NCI-H146 treated with DMSO at 0.1 percent for 48 hours (cell line): ENCODE data around the gene AKR1B15.
"Not testable (repeated sequence)": the region's sequence is repeated elsewhere in the genome, so short reads cannot be mapped to it uniquely, and the experiment has no call there.

Experiments
- DNase-seq: peaks from one replicate; lab custom pipeline; 2025; ENCODE audit not compliant: unreplicated experiment; lab: John Stamatoyannopoulos, UW

AKR1B15 gene

DNA sequence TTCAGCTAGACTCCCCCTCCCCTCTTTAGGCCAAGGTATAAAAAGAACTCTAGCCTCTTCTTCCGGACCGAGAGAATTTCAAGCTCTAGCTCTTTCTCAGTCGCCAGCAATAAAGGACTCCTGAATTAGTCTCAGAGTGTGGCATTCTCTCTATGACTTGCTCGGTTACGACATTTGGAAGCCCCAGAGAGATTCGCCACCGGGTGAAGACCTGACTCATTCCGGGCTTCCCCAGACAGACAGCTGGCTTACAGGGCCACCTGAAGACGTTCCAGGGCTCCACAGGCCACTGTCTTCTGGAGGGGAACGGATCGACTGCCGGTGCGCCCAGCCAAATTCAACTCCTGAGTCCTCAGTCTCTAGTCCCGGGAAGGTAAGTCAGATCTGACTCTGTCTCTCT lies at the start of gene AKR1B15:
TSS of gene AKR1B15 (plus strand) at position 234 of the 400 bp plus-strand sequence. CDS start 15,510 bp downstream, outside the sequence.
- DNase-seq, result no peak

DNA sequence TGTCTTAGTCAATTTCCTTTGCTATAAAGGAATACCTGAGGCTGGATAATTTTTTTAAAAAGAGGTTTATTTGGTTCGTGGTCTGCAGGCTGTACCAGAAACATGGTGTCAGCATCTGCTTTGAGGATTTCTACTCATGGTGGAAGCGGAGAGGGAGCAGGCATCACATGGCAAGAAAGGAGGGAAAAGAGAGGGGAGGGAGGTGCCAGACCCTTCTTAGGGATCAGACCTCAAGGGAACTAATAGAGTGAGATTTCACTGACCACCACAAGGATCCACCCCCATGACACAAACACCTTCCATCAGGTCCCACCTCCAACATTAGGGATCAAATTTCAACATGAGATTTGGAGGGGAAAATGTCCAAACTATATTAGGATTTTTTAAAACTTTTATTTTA lies 48.5 kb upstream of the AKR1B15 start:
- no peak for DNase-seq

DNA sequence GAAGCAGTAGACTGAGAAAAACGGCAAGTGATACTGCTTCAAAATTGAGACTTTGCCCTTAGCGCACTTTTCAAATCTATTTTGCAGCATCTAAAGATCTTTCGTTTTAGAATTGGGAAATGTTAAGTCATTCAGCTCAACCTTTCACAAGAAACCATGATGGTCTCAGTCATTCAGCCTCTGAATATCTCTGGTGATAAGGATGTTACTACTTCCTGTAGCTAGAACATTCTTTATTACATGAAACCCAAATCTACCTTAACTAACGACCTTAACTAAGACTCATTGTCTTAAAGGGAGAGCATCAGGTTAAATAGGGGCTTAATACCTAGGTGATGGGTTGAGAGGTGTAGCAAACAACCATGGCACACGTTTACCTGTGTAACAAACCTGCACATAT lies 47.9 kb upstream of the AKR1B15 start:
- DNase-seq, result no peak

DNA sequence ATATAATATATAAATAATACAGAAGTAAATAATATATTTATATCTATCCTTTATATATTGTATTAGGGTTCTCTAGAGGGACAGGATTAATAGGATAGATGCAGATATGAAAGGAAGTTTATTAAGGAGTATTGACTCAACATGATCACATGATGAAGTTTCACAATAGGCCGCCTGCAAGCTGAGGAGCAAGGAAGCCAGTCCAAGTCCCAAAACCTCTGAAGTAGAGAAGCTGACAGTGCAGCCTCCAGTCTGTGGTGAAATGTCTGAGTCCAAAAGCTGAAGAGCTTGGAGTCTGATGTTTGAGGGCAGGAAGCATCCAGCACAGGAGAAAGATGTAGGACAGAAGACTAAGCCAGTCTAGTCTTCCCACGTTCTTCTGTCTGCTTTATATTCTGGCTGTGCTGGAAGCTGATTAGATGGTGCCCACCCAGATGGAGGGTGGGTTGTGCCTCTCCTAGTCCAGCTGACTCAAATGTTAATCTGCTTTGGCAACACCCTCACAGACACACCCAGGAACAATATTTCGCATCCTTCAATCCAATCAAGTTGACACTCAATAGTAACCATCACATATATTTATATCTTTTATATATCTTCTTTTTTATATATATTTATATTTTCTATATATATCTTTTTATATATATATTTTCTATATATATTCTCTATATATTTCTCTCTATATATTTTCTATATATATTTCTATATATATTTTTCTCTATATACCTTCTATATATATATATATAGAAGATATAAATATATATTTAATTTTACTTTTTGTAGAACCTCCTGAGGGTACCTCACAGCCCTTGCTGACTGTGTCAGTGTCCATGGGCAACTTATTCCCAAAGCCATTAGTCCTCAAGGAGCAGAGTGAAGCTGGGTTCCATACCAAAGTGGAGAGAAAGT lies 46.2 kb upstream of the AKR1B15 start:
- no peak for DNase-seq

DNA sequence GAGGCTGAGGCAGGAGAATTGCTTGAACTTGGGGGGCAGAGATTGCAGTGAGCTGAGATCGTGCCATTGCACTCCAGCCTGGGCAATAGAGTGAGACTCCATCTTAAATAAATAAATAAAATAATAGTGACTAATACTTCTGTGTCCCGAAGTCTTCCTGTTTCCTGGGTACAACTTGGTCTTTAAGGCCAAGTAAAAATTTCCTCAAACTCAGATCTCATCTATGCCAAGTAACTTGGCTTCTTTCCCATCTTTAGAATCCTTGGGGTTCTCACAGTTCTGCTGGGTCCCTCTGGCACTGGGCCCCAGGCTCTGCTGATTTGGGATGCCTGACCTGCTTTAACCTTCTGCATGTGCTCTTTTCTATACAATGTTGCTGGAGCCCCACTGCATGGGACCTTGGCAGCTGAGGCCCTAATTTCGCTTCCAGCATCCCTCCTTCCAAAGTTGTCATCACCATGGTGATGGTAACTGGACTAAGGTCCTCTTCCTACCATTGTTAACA lies 44.2 kb upstream of the AKR1B15 start:
- no peak for DNase-seq

DNA sequence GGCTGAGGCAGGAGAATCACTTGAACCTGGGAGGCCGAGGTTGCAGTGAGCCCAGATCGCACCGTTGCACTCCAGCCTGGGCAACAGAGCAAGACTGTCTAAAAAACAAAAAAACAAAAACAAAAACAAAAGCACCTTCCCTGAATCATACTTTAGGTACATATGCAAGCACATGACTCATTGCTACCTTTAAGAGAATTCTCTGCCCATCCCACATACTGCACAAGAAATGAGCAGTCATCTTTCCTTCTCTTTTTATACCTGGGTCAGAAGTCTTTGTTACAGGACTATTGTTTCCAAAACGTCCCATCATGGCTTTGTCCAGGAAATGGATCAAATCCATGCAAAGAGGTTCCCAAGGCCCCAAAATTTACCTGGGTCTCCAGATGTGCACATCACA lies 43.1 kb upstream of the AKR1B15 start:
- no peak for DNase-seq

DNA sequence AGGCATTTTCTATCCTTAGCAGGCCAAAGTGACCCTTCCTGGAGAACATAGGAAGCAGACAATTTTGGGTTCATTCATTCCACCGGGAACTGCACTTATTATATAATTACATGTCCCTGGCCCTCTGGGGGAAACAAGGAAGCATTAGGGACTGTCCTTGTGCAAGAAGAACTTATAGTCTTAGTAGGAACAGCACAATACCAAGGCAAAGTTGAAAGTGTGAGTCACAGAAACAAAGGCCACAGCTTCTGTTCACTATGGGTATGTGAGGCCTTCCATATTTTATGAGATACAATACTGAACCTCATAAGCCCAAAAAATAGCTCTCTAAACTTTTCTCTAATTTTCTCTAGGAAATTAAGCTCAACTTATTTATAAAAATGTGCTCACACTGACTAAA lies 39.9 kb upstream of the AKR1B15 start:
- no peak for DNase-seq

DNA sequence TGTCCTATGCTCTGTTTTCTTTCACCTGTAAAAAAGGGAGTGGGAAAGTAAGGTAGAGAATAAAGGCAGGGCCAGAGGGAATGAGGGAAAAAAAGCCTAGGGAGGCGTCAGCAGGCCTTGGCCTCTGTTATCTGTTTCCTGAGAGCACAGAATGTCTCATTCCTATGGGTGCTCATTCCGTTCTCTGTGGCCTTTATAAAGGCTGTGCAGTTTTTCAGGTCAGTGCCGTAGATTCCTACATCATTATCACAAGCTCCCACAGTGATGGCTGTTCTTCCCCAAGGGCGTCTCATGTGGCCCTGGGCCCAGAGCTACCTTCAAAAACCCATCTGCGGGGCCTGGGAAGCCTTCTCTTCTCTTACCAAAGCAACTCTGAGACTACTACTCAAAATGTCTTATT lies 38.3 kb upstream of the AKR1B15 start:
- DNase-seq, result no peak

DNA sequence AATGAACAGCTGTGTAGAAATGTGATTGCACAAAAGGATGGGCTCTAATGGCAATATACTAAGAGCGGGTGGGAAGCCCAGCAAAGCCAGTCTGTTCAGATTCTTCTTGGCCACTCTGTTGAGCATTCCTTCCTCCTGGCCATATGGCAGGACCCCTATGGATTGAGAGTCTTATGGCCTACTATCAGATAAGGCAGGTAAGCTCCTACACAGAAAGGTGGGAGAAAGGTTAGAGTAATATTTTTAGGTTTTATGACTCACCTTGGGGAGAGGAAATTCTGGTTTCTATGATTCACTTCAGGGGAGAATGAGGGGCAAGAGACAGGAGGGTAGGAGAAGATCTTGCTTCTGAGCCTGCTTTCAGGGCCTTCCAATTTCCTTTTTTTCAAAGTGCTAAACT lies 36.6 kb upstream of the AKR1B15 start:
- DNase-seq, result no peak

DNA sequence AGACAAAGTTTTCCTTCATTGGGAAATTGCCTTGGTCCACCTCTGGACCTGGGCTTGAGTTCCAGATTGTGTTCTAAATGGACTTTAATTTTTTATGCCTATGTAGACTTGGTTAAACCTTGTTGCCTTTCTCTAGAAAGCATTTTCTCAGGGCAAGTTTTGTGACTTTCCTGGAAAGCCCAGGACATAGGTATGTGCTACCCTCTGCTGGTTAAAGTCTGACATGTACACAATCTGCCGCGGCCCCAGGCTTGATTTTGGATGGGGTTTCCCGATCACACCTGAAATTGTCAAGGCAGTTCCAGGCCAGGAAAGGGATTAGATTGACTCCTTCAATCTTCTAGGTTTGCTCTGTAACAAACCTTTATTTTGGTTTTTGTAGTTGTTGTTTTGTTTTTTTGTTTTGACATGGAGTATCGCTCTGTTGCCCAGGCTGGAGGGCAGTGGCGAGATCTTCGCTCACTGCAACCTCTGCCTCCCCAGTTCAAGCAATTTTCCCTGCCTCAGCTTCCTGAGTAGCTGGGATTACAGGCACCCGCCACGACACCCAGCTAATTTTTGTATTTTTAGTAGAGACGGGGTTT lies 35.6 kb upstream of the AKR1B15 start:
- DNase-seq, result no peak

DNA sequence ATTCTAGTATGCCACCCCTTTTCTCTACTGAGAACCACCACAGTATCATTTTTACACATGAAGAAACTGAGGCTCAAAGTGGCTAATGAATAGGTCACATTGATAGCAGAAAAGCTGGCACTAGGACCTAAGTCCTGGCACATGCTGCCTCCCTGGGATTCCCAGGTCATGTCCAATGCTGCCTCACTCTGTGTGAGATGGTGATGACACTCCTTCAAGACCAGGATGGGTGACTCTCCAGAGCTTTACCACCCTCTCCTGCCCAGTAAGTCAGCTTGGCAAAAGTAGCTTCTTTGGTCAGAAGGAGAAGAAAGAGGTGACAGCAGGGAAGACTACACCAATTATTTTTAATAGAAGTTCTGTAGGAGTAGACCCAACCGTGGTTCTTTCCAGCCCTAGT lies 34.8 kb upstream of the AKR1B15 start:
- DNase-seq, result no peak

DNA sequence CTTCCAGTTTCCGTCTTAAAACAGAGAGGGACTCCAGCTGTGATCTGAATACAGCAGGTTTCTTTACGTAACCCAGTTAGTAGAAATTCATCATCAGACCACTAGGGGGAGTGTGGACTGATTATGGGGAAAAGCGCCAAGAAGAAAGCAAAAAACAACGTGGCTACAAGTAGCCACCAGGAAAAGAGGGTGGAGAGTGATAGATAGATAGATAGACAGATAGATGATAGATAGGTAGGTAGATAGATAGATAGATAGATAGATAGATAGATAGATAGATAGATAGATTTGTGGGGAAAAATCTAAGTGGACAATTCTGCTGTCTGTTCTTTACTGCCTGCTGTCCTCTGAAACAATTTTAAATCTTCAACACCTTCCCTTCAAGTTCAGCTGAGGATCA lies 34.2 kb upstream of the AKR1B15 start:
- peak; percentile 21 for DNase-seq

DNA sequence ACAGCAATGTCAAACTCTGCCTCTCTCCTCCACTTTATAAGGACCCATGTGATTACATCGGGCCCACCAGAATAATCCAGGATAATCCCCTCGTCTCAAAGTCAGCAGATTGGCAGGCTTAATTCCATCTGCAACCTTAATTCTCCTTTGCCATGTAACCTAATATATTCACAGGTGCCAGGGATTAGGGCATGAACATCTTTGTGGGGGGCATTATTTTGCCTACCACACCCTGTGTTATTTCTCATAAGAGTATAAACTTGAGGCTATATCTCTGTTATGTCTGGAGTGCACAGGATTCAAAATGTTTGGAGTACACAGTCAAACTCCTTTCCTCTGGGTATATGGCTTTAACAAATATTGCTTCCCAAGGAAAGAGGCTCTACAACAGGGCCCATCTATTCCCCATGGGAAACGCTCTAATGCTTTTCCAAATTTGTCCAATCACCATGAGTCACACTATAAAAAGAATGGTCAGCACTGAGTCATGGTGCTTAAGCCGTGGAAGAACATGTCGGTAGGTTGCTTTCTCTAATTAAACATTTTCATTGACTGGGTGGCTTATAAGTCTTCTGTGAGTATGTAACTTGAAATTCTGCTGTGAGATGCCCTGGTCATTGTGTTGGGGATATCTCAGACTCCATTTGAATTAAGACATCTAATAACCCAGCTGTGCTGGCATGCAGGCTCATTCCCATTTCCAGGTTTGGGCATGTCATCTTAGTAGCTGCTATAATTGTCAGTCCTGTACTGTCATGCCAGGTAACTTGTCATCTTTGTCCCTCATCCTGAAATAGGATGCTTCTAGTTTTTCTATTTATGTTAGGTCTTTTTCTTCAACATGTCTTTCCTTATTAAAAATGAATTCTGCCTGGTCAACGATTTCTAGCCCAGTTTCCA lies 33.1 kb upstream of the AKR1B15 start:
- DNase-seq, result no peak

DNA sequence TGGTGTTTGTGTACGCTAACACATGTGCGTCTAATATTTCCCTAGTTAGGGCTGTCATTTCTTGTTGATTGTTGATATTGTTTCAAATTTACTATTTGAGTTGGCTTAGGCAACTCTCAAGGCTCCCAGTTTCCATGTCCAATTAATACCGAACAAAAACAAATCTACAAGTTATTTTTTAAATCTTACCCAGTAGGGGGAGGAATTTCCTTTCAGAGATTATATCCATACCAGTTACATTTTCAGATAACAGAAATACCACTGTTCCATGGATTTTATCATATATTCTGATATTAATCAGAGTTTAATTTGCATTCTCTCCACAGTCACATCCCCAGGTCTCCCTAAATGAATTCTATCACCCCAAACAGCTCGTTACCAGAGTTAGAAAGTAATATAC lies 28.8 kb upstream of the AKR1B15 start:
- DNase-seq, result no peak

DNA sequence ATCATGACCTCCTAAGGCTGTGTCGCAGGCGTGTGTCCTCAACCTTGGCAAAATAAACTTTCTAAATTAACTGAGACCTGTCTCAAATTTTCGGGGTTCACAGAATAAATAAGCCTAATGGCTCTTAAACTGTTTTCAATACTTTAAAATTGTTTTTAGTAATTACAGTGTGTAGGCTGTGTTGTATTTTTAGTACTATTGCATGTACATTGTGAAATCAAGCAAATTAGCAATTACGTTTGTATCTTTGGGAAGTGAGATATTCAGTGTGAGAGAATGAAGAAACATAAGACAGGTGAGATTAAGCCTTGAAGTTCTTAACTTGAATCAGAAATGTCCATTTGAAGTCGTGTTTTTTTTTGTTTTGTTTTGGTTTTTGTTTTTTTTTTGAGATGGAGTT lies 26.3 kb upstream of the AKR1B15 start:
- DNase-seq, result no peak

DNA sequence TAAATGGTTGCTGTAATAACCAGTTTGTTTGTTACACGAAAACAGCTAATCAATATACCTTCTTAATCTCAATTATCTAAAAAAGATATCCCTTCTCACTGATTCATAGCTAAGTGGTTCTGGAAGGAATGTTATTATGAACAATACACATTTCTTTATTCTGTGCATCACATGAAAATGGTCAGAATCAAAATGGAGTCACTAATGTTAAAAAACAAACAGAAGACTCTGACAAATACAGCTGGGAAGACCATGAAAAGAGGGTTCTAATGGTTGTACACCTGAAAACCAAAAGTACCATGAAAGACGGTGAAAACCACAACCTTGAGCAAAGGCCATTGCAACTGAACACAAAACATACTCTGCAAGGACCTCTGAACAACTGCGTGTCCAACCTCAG lies 23.5 kb upstream of the AKR1B15 start:
- not testable (repeated sequence) for DNase-seq

DNA sequence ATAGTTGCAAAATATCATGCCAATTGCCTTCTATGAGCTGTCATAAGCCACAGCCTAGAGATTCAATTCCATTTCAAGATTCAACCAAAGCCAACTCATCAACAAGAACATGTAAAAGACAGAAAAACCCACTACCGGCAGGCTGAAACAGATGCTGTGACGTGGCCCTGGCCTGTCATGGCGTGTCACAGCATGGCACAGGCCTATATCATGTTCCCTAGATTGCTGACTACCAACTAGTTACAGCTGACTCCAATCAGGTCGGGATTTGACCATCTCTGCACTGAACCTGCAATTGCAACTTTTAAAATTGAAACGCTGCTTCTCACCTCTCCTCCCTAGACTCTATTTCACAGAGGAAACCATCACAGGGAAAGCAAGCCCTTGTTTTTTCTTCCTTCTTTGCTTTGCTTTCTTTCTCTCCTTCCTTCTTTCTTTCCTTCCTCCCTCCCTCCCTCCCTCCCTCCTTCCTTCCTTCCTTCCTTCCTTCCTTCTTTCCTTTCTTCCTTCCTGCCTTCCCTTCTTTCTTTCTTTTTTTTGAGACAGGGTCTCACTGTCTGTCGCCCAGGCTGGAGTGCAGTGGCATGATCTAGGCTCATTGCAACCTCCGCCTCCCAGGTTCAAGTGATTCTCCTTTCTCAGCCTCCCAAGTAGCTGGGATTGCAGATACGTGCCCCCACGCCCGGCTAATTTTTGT lies 22.2 kb upstream of the AKR1B15 start:
- DNase-seq, result not testable (repeated sequence)

DNA sequence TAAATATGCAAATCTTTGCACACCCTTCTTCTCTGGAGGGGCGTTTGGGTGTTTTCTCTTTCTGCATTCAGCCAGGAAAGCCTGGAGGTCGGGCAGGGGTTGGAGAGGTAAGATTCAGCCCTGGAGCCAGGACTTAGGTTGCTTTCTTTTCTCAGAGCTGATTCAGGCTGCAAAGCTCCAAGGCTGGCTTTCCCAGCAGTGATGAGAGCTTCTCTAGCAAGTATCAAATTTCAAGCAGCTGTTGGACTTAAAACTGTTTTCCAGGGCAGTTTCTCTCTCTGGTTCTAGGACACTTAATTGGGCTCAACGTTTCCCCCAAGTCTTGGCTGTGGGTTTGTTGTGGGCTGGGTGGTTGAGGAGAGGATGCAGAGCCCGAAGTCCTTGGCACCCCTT lies 20.9 kb upstream of the AKR1B15 start:
- DNase-seq, result no peak

DNA sequence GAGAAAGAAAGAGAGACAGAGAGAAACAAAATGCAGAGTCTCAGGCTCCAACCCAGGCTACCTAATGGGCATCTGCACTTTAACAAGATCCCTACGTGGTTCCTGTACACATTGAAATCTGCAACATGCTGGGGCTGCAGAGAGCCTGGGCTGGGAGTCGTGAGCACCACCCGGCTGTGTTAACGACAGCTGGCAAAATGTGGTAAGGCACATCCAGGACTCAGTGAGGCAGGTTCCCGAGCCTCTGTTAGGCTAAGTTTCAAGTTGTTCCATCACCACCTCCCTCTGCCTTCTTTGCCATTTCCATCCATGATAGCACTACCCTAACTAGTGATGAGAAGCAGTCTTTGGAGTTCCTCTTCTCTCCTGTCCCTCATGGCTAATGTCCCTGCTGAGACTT lies 20.2 kb upstream of the AKR1B15 start:
- DNase-seq, result no peak

DNA sequence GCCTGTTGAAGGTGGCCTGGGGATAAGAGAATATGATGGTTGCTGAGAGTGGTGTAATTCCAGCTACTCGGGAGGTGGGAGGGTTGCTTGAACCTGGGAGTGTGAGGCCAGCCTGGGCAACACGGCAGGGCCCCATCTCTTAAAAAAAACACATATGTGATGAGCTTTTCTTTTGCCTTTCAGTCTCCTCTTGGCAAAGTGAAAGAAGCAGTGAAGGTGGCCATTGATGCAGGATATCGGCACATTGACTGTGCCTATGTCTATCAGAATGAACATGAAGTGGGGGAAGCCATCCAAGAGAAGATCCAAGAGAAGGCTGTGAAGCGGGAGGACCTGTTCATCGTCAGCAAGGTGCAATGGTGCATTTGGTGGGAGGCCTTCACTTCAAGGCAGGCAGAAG lies 18.4 kb upstream of the AKR1B15 start:
- DNase-seq, result no peak
